ENCODE data around the gene PLXNA4.
"Not testable (repeated sequence)": the region's sequence is repeated elsewhere in the genome, so short reads cannot be mapped to it uniquely, and the experiment has no call there.

PLXNA4 gene

DNA sequence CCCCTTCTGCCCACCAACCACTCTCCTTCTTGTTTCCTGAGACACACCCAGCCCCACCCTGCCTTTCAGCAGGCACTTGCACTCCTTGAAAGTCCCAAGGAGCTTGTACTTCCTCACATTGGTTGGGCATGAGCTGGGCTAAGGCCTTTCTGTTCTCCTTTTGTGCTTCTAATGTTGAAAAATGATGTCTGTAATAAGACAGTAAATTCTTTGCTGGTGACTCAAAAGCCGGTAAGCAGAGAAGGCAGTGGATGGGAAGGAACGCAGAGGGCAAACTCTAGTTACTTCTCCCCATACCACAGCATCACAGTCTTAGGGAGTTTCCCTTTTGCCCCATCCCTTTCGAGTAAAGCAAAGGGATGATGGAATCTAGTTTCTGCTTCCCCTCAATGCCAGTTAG, 185.6 kb downstream of the PLXNA4 start:
- no peak for DNase-seq (ENCODE audit: low read depth)

DNA sequence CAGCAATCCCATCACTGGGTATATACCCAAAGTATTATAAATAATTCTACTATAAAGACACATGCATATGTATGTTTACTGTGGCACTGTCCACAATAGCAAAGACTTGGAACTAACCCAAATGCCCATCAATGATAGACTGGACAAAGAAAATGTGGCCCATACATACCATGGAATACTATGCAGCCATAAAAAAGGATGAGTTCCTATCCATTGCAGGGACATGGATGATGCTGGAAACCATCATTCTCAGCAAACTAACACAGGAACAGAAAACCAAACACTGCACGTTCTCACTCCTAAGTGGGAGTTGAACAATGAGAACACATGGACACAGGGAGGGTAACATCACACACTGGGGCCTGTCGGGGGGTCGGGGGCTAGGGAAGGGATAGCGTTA, 186.2 kb downstream of the PLXNA4 start:
- DNase-seq (ENCODE audit: low read depth), result not testable (repeated sequence)

DNA sequence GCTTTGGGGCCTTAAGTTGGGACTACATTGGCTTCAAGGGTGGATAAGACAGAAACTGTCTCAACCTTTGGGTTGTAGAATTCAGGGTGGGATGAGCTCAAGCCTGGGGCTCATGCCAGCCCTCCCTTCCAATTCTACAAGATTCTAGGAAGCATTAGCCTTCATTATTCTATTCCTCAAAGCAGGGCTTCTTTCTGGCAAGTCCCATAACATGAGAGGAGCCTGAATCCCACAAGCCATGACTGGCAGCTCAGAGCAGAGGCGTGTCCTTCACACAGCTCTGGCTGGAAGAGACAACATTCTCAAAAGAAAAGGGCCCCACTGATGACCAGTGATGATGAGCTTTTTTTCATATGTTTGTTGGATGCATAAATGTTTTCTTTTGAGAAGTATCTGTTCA, 187.6 kb downstream of the PLXNA4 start:
- DNase-seq (ENCODE audit: low read depth), result no peak

DNA sequence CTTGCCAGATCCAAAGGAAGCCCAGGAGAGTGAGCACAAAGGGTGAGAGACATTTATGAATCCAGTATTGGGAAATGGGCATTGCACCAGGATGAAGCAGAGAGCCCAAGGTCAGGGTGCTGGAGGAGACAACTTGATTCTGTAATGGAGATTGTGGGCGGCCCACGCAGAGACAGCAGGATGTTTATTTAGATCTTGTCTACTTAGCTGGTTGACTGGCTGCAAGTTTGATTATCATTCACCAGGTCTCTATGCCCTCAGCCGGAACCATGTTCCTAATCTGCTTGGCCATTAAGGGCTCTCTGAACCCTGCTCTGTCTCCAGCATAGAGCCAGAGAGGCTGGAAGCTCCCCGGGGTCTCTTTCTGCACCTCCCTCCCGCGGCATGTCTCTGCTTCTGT, 188.7 kb downstream of the PLXNA4 start:
- no peak for DNase-seq (ENCODE audit: low read depth)

DNA sequence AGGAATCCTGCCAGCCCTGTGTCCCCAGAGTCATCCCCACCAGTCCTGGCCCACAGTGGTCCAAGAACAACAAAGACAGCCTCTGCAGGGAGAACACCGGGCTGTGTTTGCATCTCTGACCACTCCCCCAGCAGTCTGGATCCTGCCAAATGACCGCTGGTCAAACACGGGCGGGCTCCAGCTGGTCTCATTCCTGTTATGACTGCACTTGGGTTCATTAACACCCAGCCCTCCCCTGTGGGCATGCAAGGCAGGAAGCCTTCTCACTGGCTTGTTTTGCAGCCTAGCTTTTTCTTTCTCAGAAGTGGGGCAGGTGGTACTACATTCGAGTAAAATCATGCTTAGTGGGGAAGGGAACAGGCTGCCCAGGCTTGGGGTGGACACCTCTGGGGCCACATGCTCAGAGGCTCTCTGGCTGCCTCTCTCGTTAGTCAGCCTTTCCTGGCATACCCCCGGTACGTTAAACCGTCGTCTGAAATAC, 190.0 kb downstream of the PLXNA4 start:
- no peak for DNase-seq (ENCODE audit: low read depth)

DNA sequence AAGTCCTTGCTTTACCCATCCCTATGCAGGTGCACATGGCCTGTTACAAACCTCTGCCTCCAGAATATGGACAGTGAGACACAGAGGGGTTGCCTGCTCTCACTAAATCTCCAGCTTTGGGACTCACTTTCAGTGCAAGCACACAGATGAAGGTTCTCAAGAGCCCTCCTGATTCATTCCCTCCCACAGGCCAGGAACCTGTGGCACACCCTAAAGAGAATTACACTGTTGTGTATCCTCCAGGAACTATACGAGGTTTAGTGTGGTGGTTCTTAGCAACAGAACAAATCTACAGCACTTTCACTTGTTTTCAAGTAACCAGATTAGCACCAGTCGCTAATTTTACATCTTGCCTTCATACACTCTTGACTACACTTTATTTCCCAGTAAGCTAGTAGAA, 192.3 kb downstream of the PLXNA4 start:
- DNase-seq (ENCODE audit: low read depth), result no peak

DNA sequence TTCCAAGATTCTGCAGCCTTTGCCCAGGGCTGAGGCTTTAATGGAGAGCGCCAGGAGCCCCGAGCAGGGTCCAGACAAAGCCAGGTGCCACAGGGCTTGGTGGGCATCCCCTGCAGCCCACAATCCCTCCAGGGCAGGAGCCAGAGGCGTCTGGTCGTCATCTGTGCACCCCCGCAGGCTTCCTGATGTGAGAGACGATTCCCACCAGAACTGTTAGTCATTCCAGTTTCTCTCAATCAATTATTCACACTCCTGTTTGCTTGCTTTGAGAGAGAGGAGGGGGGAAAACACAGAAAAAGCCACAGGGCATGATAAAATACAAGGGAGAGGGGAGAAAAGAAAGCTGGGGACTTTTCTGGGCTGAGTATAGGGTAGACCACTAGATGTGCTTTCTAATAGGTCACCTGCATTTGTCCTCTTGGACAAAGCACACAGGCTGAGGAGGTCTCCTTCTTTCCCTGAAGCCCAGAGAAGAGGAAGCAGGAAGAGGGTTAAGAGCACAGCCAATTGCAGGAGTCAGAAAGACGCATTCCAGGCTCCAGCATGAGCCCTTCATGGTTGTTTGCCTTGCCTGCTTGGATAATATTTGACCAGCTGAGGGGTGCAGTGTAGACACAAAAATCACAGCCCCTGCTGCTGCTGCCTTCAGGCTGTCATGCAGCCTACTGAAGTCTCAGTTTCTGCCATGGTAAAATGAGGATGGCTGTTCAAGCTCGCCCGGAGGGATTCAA, 194.4 kb downstream of the PLXNA4 start:
- DNase-seq (ENCODE audit: low read depth), result no peak

DNA sequence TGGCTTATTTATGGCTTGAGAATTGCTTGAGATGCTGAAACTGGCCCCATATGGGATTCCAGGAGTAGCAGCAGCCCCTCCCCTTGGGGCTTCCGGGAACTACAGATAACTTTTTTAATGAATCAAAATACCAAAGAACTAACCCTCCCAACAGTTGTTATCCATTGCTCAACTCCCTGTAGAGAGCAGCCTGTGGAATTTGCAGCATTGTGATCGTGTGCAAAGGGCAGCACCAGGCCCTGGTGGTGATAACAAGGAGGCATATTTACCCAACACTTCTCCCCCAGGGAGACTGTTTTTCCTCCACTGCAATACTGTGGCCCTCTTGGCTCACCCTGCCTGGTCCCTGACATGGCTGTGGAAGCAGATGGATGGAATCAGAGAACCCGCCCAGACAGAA, 196.2 kb downstream of the PLXNA4 start:
- no peak for DNase-seq (ENCODE audit: low read depth)

DNA sequence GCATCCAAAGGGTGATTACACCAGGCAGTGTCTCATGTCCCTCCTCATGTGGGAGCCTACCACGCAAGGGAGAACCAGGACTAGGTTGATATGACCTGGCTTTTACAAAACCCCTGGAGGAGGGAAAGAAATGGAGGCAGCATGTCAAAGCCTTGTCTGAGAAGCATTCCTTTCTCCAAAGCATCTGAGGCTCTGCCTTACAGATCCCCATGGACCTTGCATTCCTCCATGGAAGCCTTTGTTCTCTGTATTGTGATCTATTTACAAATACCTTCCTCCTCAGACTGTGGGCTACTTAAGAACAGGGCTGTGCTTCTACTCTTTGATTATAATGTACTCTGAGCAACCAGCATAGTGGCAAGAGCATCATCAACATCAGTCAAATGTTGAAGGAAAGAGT, 197.0 kb downstream of the PLXNA4 start:
- no peak for DNase-seq (ENCODE audit: low read depth)

DNA sequence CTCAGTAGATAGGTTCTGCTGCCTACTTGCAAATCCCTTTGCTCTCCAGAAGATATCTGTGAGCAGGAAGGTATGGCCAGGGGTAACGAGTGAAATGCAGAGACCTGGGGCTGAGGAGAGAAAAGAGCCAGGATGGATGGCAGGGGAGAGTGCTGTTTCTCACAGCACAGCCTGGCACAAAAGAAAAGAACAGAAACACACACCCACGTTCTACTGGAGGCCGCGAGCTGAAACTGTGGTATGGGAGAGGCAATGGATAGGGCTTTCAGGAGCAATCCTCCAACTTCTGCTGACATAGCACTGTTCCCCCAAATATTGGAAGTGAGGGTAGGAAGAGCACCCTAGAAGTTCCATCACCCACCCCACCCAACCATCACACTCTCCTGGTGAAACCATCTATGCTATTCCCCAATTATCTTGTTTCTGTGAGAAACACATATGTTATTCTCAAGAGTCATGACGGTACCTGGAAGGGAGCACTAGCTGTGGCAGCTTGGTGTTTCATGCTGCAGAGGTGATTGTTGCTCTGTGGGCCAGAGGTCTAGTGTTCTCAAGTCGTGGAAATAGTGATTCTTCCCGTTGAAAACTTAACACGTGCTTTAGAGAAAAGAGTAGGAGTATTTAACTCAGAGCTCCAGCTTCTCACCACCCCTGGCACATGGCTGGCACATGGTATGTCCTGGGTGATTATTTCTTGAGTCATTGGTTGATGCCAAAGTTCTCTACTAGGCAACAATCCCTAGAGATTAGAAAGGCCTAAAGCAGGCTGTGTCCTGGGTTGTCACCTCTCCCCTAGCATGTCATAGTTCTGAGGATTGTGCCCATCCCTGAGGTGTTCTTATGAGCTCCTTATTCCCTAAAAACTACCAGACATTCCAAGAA, 198.3 kb downstream of the PLXNA4 start:
- DNase-seq (ENCODE audit: low read depth), result no peak

DNA sequence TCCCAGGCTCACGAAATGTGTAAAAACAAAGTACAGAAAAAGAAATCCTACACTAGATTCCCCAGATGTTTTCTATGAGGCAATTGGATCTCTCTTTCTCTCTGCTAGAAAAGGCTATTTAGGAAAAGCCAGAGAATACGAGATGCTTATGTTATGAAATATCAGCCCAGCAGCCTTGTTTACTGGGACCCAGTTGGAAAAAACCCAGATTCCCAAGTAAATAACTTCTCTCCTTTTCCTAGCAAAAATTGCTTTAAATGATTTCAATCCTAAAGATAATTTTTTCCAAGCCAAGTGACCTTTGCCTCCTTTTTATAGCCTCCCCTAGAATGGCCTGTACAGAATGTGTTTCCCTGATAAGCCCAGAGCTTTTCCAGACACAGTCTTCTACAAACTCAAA, 199.3 kb downstream of the PLXNA4 start:
- DNase-seq (ENCODE audit: low read depth), result no peak

DNA sequence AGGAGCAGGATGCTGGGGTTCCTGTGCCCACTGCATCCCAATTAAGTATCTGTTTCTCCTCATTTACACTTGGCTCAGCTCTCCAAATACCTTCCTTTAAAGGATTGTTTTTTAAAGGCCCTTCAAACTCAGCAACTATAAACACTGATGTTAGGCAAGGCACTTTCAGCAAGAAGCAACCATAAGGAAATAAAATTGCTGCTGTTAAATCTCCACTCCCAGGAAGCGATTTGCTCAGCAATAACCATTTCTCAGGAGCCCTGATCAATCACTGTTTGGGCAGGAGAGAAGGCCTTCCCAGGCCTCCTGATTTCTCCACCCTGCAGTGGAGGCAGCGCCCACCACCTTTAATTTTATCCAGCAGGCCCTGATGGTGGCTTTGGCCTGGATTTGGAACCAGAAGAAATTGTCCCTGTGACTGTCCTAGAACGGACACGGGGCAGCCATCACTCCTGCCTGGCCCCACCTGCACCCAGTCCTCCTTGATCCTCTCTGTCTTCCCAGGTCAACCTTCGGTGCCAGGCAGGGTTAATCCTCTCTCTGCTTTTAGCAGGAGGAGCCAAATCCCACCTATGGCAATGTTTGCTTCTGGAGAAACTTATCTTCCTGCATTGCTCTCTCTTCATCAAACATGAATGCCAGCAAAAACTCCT, 199.8 kb downstream of the PLXNA4 start:
- no peak for DNase-seq (ENCODE audit: low read depth)

DNA sequence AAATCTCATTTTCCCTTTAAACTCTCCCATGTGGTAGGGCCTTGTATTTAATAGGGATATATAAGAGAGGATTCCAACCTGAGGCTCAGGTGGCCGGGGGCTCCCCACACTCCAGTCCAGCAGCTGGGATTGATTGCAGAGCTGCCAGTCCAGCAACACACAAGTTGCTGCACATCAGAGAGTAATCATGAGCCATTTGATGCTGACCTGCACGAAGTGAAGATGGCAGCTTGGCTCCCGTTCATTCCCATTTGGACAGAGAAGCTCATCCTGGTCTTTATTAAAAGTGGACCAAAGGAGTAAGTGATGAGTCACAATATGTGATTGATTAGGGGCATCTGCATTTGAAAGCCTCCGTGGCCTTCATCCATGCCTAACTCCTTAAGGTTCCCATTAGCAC, 202.4 kb downstream of the PLXNA4 start:
- DNase-seq (ENCODE audit: low read depth), result no peak

DNA sequence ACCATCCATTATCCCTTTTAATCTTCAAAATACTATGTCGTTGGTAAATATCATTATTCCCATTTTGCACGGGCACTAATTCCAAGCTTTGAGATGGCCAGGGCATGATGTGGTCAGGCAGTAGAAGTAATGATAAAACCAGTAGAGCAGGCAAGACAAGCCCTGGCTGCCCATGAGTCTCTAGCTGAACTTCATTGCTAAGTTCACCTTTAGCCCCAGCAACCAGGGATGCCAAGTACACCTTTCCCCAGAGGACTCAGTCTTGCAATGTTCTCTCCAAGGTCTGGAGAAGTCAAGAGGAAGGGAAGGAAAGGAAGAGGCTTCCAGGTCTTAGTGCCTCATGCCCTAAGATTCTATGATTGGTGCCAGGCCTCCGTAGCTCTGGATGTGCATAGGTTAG, 203.2 kb downstream of the PLXNA4 start:
- DNase-seq (ENCODE audit: low read depth), result no peak

DNA sequence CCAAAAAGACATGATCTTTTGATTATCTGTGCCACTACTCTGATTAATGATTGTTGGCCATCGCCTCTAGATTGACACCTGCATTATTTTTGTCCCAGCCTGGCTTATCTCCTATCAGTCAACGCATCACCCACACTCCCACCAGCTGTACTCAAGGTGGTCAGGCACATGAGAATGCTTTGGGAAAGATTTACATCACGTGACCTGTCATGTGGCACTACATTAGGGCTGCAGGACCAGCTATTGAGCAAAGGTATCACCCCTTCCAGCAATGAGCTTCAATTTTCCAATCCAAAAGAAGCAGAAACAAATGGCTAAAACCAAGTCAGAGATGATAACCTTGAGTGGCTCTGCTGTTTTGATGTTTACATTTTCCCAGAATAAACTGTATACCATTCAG, 204.3 kb downstream of the PLXNA4 start:
- DNase-seq (ENCODE audit: low read depth), result no peak

DNA sequence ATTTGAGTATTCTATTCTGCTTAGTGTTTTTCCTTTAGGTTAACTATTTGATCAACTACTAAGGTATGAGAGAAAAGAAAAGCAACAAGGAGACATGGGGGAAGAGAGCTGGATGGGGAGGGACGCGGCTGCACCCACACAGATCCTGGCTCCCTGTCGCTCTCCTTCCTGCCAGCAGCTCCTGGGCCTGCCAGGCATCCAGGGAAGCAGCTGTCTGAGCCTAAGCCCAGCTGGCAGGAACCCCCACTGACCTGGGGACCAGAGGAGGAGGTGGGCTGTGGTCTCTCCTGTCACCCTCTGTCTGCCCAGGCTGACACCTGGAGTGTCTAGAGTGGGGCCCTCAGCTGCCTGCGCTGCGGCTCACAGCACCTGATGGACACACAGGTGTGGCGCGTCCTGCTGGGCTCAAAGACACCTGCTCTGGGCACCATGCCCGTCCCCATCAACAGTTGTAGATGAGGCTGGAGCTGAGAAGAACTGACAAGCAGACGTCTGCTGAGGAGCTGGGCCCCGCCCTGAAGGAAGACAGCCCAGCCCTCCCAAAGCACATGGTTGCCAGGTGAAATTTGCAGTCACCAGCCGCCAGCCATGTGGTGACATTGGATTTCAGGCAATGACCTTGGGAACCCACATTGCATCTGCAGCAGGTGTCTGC, 207.9 kb downstream of the PLXNA4 start:
- DNase-seq (ENCODE audit: low read depth), result no peak

DNA sequence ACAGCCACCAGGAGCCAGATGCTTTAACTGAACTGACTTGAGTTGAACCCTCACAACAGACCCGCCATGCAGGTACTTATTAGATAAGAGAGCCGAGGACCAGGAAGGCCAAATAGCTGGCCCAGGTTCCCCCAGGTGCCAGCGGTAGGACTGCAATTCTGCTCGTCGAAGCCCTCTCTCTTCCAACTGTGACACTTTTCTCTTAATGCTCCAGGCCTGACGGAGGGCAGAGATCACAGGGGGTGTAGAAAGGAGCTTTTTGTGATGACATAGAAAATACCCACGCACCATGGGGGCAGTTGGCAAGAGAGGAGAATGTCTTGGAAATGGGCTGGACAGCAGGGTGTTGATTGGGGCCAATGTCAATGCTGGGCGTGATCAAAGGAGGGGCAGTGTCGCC, 208.5 kb downstream of the PLXNA4 start:
- no peak for DNase-seq (ENCODE audit: low read depth)

DNA sequence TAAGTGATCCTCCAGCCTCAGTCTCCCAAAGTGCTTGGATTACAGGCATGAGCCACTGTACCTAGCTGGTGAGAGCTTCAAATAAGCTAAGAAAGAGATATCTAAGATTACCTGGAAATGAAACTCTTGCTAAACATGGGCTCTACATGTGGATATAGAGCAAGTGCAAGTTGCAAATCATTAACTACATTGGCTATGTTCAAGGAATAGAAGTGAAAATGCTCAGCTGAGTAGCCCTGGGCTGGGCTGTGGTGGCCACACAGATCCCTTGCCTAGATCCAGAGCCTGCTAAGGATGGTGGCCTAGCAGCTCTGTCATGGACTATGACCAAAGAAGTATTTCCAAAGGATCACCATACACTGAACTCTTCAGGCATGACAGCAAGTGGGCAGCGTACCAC, 209.3 kb downstream of the PLXNA4 start:
- no peak for DNase-seq (ENCODE audit: low read depth)

DNA sequence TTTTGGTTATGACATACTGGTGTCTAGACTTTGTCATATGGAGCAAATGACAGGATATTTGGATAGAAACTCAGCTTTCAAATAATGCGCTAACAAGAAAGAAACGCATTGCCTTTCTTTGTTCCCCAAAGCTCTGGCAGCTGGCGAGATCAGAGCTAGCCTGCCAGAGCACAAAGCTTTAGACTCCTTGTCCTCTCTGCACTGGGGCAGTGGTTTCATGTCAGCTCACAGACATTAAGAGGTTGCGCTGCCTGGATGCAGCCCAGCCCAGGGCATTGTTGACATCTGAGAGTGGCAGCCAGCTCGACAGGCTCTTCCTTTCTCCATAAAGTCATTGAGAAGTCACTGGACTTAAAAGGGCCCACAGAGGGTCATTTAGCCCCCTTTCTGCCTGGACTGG, 212.0 kb downstream of the PLXNA4 start:
- no peak for DNase-seq (ENCODE audit: low read depth)

DNA sequence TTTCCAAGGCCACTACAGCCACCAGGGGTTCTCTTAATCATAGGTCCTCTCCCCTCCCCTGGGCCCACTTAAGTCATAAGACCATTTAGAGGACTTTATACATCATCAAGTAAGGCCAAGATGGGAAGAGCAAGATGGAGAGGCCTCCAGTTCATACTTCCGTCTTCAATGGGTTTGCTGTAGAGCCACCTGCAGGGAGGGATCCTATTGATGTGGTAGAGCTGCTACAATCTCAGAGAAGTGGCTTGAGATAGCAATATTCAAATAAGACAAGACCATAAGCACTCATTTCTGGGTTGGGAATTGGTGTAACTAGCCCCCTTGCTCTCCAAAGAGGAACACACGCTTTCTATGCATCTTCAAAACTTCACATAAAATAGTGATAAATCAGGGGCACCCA, 214.2 kb downstream of the PLXNA4 start:
- no peak for DNase-seq (ENCODE audit: low read depth)

DNA sequence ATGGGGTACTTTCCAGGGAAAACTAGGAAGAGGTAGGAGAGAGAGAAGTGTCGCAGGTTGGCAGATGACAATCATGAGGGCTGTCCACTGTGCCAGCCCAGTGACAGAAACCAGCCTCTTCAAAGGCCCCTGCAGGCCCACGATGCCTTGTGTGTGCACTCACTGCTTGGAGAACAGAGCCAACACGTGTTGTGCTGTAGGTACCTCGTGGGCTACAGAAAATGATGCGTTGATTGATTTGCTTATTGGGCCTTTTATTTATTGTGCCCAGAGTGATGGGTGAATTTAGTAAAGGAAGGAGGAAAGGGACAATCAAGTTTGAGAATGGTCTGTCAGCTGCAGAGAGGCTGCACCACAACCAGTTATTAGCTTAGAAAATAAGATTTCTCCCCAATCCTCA, 215.1 kb downstream of the PLXNA4 start:
- DNase-seq (ENCODE audit: low read depth), result no peak

DNA sequence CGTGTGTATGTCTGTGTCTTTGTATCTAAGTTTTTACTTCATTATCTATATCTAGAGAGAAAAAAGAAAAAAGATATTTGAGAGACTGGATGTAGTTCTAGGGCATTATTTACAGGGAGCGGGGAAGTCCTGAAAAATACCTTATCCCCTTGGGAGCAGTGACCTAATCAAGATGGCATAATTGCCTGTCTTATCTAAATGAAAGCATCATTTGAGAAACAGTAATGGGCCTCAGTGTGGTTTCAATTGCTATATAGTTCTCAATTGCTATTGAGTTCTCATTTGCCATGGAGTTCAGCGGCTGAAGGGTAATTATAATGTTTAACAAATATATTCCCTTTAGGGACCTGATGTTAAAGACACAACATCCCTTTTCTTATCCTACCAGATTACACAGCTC, 216.5 kb downstream of the PLXNA4 start:
- DNase-seq (ENCODE audit: low read depth), result no peak
